ENCODE data around the gene C18orf63. TPM values are rescaled to one million over a fixed set of nuclear protein-coding genes. Genes with fewer than 3 reads are reported as not detected.

C18orf63 gene
- total RNA-seq, 1 donor from 2014 or later, result not detected

DNA sequence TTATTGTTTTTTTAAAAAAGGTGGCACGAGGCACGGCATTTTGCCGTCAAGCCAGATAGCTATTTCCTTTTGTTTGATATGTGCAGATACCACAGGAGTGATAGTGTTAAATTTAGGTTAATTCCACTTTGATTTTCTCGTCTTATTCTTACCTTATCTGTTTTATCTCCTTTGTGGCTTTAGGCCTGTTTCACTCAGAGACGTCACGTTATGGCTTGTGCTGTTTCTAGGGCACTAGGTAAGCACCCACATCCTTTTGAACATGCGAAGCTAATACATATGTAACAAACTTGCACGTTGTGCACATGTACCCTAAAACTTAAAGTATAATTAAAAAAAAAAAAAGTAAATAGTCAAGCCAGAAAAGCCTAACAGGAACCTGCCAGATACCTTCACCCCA is 57.8 kb downstream of the C18orf63 start:
- Mint-ChIP-seq H3K9me3 (no peaks in the 10 kb centered on the region), H3K36me3 (no peaks in the 10 kb centered on the region), H3K27ac (no peak overlapping the region), H3K4me3 (no peak overlapping the region), H3K4me1 (peaks cover 6% of the 10 kb centered on the region), H3K27me3 (ENCODE audit: low read depth) (peaks cover 18% of the 10 kb centered on the region)
- TF ChIP-seq, protein P1, sequence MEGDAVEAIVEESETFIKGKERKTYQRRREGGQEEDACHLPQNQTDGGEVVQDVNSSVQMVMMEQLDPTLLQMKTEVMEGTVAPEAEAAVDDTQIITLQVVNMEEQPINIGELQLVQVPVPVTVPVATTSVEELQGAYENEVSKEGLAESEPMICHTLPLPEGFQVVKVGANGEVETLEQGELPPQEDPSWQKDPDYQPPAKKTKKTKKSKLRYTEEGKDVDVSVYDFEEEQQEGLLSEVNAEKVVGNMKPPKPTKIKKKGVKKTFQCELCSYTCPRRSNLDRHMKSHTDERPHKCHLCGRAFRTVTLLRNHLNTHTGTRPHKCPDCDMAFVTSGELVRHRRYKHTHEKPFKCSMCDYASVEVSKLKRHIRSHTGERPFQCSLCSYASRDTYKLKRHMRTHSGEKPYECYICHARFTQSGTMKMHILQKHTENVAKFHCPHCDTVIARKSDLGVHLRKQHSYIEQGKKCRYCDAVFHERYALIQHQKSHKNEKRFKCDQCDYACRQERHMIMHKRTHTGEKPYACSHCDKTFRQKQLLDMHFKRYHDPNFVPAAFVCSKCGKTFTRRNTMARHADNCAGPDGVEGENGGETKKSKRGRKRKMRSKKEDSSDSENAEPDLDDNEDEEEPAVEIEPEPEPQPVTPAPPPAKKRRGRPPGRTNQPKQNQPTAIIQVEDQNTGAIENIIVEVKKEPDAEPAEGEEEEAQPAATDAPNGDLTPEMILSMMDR (IDR thresholded peaks at IDR 0.05; ENCODE audit: unreplicated experiment), result no peak
- no peak for DNase-seq (ENCODE audit: low spot score in 2 of 2, unreplicated experiment in 2 of 2)

DNA sequence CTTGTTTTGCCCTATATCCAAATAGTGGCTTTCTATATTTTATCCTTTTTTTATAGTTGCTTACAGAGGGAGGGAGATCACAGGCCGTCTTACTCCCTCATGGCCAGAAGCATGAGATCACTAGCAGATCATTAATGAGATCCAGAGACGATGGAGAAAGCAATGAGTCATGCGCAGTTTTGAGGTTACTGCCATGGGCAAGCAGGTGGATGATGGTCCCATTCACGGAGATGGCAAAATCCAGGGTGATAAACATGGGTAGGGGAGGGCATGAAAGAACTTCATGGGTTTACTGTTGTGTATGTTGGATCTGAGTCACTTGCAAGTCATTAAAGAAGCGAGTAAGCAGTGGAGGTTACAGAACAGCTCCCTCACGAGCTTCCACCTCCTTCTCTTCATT is 60.4 kb downstream of the C18orf63 start:
- H3K27me3 Mint-ChIP-seq (ENCODE audit: low read depth), result peaks cover 16% of the 10 kb centered on the region
- no peaks in the 10 kb centered on the region for H3K36me3 Mint-ChIP-seq
- no peaks in the 10 kb centered on the region for H3K4me1 Mint-ChIP-seq
- DNase-seq (ENCODE audit: low spot score in 2 of 2, unreplicated experiment in 2 of 2), result no peak
- no peak overlapping the region for H3K4me3 Mint-ChIP-seq
- H3K9me3 Mint-ChIP-seq, result peaks cover 2% of the 10 kb centered on the region
- TF ChIP-seq, protein P1 (IDR thresholded peaks at IDR 0.05; ENCODE audit: unreplicated experiment), result no peak
- H3K27ac Mint-ChIP-seq, result no peak overlapping the region

DNA sequence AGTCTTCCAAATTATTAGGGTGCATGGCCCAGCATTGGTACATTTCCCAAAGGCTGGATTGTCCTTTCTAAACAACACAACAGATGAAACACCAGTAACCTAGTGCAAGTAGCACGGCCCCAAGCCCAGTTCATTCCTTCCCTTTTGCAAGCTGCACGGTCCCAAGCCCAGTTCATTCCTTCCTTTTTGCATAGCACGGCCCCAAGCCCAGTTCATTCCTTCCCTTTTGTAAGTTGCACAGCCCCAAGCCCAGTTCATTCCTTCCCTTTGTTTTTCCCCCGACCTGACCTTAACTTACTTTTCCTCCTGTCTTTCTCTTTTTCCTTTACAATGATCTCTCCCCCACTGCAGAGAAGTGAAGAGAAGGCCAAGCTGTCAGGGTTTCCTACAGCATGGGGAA is 60.9 kb downstream of the C18orf63 start:
- H3K4me3 Mint-ChIP-seq, result no peak overlapping the region
- H3K4me1 Mint-ChIP-seq, result no peaks in the 10 kb centered on the region
- H3K27ac Mint-ChIP-seq, result no peak overlapping the region
- DNase-seq (ENCODE audit: low spot score in 2 of 2, unreplicated experiment in 2 of 2), result no peak
- H3K36me3 Mint-ChIP-seq, result no peaks in the 10 kb centered on the region
- peaks cover 3% of the 10 kb centered on the region for H3K9me3 Mint-ChIP-seq
- peaks cover 10% of the 10 kb centered on the region for H3K27me3 Mint-ChIP-seq (ENCODE audit: low read depth)
- TF ChIP-seq, protein P1 (IDR thresholded peaks at IDR 0.05; ENCODE audit: unreplicated experiment), result no peak

DNA sequence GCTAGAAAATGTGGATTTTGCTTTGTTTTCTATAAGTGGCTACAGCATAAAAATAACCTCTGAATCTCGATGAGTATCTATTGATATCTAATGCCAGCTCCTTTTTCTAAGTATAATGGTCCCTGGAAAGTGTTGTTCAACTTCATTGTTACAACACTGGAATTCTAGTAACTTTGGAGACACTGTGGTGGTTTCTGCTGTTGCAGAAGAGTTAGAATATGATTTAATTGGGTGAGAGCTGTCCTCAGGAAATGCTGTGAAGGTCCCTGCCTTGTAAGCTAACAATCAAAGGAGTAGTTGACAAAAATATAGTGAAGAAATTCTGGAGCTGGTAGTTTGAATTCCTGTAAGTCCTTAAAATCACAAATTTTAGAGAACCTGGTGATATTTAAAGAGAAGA is 62.1 kb downstream of the C18orf63 start:
- TF ChIP-seq, protein P1 (IDR thresholded peaks at IDR 0.05; ENCODE audit: unreplicated experiment), result no peak
- DNase-seq (ENCODE audit: low spot score in 2 of 2, unreplicated experiment in 2 of 2), result no peak
- Mint-ChIP-seq H3K9me3 (peaks cover 3% of the 10 kb centered on the region), H3K4me3 (no peak overlapping the region), H3K27me3 (ENCODE audit: low read depth) (peaks cover 4% of the 10 kb centered on the region), H3K4me1 (no peaks in the 10 kb centered on the region), H3K27ac (no peak overlapping the region), H3K36me3 (no peaks in the 10 kb centered on the region)

DNA sequence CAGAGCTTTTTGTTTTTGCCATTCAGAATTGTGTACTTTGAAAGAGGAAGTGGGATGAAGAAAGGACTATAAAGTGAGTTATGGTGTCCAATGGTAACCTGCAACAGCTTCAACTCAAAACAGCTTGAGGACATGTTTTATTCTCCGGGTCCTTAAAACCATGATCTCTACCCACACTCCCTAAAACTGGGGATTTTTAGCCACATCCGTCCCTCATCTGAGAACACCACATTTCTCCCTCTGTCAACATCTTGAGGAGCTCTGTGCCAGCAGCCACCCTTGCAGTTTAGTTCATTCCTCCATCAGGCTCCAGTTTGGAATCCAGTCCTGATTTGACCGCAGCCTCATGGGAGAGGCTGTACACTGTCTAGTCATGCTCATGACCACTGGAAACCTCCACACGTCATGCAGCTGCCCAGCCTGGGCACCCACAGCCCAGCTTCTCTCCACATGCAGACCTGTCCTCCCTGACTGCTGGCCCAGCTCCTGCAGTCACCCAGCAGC is 62.6 kb downstream of the C18orf63 start:
- Mint-ChIP-seq H3K27ac (no peak overlapping the region), H3K4me3 (no peak overlapping the region), H3K27me3 (ENCODE audit: low read depth) (peaks cover 4% of the 10 kb centered on the region), H3K4me1 (no peaks in the 10 kb centered on the region), H3K36me3 (no peaks in the 10 kb centered on the region), H3K9me3 (peaks cover 3% of the 10 kb centered on the region)
- TF ChIP-seq, protein P1 (IDR thresholded peaks at IDR 0.05; ENCODE audit: unreplicated experiment), result no peak
- DNase-seq (ENCODE audit: low spot score in 2 of 2, unreplicated experiment in 2 of 2), result no peak

DNA sequence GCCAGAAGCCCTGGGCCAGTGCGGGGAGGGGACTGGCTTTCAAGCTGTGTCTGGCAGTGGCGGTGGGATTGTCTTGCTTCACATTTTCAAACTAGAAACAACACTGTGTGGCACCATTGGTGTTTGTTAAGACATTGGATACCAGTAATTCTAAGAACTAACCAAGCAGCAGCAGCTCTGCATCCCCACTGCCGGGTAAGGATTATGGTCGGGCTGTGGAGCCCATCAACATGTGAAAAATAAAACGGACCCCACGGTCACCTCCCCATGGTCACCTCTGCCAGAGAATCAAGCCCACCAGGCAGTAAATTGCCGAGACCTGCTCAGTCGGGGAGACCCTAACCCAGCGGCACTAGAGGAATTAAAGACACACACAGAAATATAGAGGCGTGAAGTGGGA is 65.3 kb downstream of the C18orf63 start:
- Mint-ChIP-seq H3K27me3 (ENCODE audit: low read depth) (peaks cover 19% of the 10 kb centered on the region), H3K4me1 (no peaks in the 10 kb centered on the region), H3K27ac (no peak overlapping the region), H3K36me3 (no peaks in the 10 kb centered on the region), H3K4me3 (no peak overlapping the region), H3K9me3 (peaks cover 3% of the 10 kb centered on the region)
- no peak for DNase-seq (ENCODE audit: low spot score in 2 of 2, unreplicated experiment in 2 of 2)
- TF ChIP-seq, protein P1 (IDR thresholded peaks at IDR 0.05; ENCODE audit: unreplicated experiment), result no peak
